SK-N-MC (cell line): ENCODE measurements around the gene SPAM1.

ENCODE experiments used
- EZH2 ChIP-seq: fragments of 200-600 bp; sonication (generic); IDR thresholded peaks from one replicate; pipeline ENCODE4 v1.6.1; 2017; ENCODE audit warnings: antibody characterized with exemption
- FOXP2 ChIP-seq: optimal IDR thresholded peaks from 2 replicates; pipeline ENCODE3; 2011; ENCODE audit warnings: mild to moderate bottlenecking, moderate library complexity; ENCODE audit not compliant: insufficient read depth; ENCODE audit errors: extremely low read length, control extremely low read depth
- POLR2AphosphoS5 ChIP-seq: IDR thresholded peaks from 2 replicates; pipeline ENCODE4 v1.6.1; 2012; ENCODE audit warnings: mild to moderate bottlenecking, low read depth, low read length, borderline replicate concordance

DNA sequence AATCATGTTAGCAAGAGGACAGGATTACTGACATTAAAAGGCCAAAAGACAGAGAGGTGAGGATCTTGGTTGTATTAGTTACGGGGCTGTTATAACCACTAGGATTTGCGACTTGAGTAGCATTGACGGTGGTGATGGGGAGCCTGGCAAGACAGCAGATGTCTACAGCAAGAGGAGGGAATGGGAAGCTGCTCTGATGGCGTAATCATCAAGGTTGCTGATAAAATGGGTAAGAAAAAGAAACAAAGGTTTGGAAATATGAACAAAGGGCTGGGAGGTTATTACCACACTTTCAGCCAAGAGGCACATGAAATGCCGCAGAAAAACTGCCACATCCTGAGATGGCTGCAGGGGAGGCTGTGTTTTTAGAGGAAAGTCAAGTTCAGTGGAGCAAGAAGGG lies 73.9 kb downstream of the SPAM1 start:
- TF ChIP-seq POLR2AphosphoS5, result no peak
- no peak for TF ChIP-seq EZH2
- TF ChIP-seq FOXP2, result no peak
